ENCODE results near the gene WDR91.

The WDR91 gene

GRCh38 chr7:135233570-135233969, 22.2 kb upstream of the WDR91 start, which contains the start of gene STRA8:
Gene STRA8, plus strand, starts transcription at chr7:135233838. Its CDS starts 6,687 bp downstream, at chr7:135240525.
- no peak for TF ChIP-seq CTCF (IDR thresholded peaks at IDR 0.05; ENCODE audit: insufficient read depth, low read depth, low read length, missing control alignments)
- H3K4me3 ChIP-seq (ENCODE audit: low read depth, low read length), result no peak within 1 kb of the TSS
- no peak for DNase-seq (ENCODE audit: low read depth)

GRCh38 chr7:135232720-135233119, 21.4 kb upstream of the WDR91 start:
- no peak for DNase-seq (ENCODE audit: low read depth)
- no peak overlapping the region for H3K4me3 ChIP-seq (ENCODE audit: low read depth, low read length)
- peak; percentile 21 for TF ChIP-seq CTCF (IDR thresholded peaks at IDR 0.05; ENCODE audit: insufficient read depth, low read depth, low read length, missing control alignments)

- DNase-seq (ENCODE audit: low read depth), result no peak
- H3K4me3 ChIP-seq (ENCODE audit: low read depth, low read length), result no peak overlapping the region
- no peak for TF ChIP-seq CTCF (IDR thresholded peaks at IDR 0.05; ENCODE audit: insufficient read depth, low read depth, low read length, missing control alignments)
Measured at GRCh38 chr7:135232087-135232486, 20.8 kb upstream of the WDR91 start.

GRCh38 chr7:135231686-135232085, 20.4 kb upstream of the WDR91 start:
- no peak for TF ChIP-seq CTCF (IDR thresholded peaks at IDR 0.05; ENCODE audit: insufficient read depth, low read depth, low read length, missing control alignments)
- no peak for DNase-seq (ENCODE audit: low read depth)
- H3K4me3 ChIP-seq (ENCODE audit: low read depth, low read length), result no peak overlapping the region

GRCh38 chr7:135224027-135224426, 12.7 kb upstream of the WDR91 start:
- DNase-seq (ENCODE audit: low read depth), result no peak
- no peak for TF ChIP-seq CTCF (IDR thresholded peaks at IDR 0.05; ENCODE audit: insufficient read depth, low read depth, low read length, missing control alignments)
- H3K4me3 ChIP-seq (ENCODE audit: low read depth, low read length), result no peak overlapping the region

GRCh38 chr7:135217645-135218509, 6.6 kb upstream of the WDR91 start:
- DNase-seq (ENCODE audit: low read depth), result no peak
- H3K4me3 ChIP-seq (ENCODE audit: low read depth, low read length), result no peak overlapping the region
- TF ChIP-seq CTCF (IDR thresholded peaks at IDR 0.05; ENCODE audit: insufficient read depth, low read depth, low read length, missing control alignments), result no peak
